COLO668 (cell line): ENCODE data around the gene SPAG9.

ENCODE experiments used
- DNase-seq: peaks from one replicate; lab custom pipeline; 2025; ENCODE audit not compliant: unreplicated experiment; lab: John Stamatoyannopoulos, UW

SPAG9 gene

GRCh38 chr17:51050291-51051033 is 70.2 kb downstream of the SPAG9 start:
- DNase-seq, result no peak

GRCh38 chr17:51046514-51047384 is 73.9 kb downstream of the SPAG9 start:
- peak; percentile 0 for DNase-seq

- no peak for DNase-seq
Measured at GRCh38 chr17:51046046-51046445, 74.6 kb downstream of the SPAG9 start.

GRCh38 chr17:51045621-51046020 is 75.0 kb downstream of the SPAG9 start:
- no peak for DNase-seq

- DNase-seq, result no peak
Measured at GRCh38 chr17:51044976-51045375, 75.7 kb downstream of the SPAG9 start.

GRCh38 chr17:51036084-51036483 is 84.6 kb downstream of the SPAG9 start:
- no peak for DNase-seq

- DNase-seq, result no peak
Measured at GRCh38 chr17:51035431-51035830, 85.2 kb downstream of the SPAG9 start.

GRCh38 chr17:51034800-51035199 is 85.9 kb downstream of the SPAG9 start:
- no peak for DNase-seq

GRCh38 chr17:51032850-51033249 is 87.8 kb downstream of the SPAG9 start:
- no peak for DNase-seq

GRCh38 chr17:51029568-51030463 is 90.9 kb downstream of the SPAG9 start:
- no peak for DNase-seq

GRCh38 chr17:51029142-51029541 is 91.5 kb downstream of the SPAG9 start:
- no peak for DNase-seq

- no peak for DNase-seq
Measured at GRCh38 chr17:51028176-51028863, 92.3 kb downstream of the SPAG9 start.

- no peak for DNase-seq
Measured at GRCh38 chr17:51018541-51018940, 102.1 kb downstream of the SPAG9 start.

- no peak for DNase-seq
Measured at GRCh38 chr17:51017270-51017669, 103.4 kb downstream of the SPAG9 start.

GRCh38 chr17:51016099-51016498 is 104.6 kb downstream of the SPAG9 start:
- no peak for DNase-seq

GRCh38 chr17:51015145-51015558 is 105.5 kb downstream of the SPAG9 start:
- DNase-seq, result no peak

- no peak for DNase-seq
Measured at GRCh38 chr17:51014129-51014528, 106.5 kb downstream of the SPAG9 start.

- no peak for DNase-seq
Measured at GRCh38 chr17:51013322-51013721, 107.3 kb downstream of the SPAG9 start.

GRCh38 chr17:51012538-51012937 is 108.1 kb downstream of the SPAG9 start:
- DNase-seq, result no peak

- DNase-seq, result no peak
Measured at GRCh38 chr17:51010173-51010675, 110.4 kb downstream of the SPAG9 start.
